ENCODE results near the gene CPD.
"Not testable (repeated sequence)": the region's sequence is repeated elsewhere in the genome, so short reads cannot be mapped to it uniquely, and the experiment has no call there.

CPD gene

DNA sequence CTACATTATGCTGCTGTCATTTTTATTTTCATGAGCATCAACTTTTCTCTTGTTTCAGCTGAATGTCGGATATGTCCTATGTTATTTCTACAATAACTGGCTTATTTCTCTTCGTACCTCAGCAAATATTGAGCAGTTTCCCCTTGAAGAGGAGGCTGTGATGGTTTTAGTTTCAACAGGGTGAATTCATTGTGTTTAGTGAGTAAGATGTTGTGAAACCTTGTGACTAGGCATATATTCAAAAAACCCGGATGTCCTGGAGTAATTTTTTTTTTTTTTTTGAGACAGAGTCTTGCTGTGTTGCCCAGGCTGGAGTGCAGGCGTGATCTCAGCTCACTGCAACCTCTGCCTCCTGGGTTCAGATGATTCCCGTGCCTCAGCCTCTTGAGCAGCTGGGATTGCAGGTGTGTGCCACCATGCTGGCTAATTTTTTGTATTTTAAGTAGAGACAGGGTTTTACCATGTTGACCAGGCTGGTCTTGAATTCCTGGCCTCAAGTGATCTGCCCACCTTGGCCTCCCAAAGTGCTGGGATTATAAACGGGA lies 11.1 kb downstream of the CPD start:
- DNase-seq, result no peak

DNA sequence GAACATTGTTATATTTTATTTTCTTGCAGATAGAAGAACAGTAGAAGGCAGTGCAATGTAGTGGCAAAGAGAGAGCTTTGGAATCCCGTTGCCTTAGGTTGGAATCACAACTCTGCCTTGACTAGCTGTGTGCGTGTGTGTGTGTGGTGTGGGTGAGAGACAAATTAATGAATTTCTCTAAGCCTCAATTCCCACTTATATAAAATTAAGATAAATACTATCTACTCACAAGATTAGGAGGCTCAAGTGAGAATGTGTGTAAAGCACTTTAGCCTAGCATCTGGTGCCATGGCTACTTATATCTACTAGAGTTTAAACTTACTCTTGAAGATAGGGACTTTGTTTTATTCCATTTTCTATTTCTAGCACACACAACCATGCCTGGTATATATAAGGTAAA lies 12.8 kb downstream of the CPD start:
- DNase-seq, result no peak

GRCh38 chr17:30393491-30393890 lies 14.8 kb downstream of the CPD start:
- no peak for DNase-seq

- DNase-seq, result no peak
Observed at GRCh38 chr17:30393911-30394867, 15.5 kb downstream of the CPD start.

- peak; percentile 40 for DNase-seq
Observed at GRCh38 chr17:30395398-30396022, 16.8 kb downstream of the CPD start.

DNA sequence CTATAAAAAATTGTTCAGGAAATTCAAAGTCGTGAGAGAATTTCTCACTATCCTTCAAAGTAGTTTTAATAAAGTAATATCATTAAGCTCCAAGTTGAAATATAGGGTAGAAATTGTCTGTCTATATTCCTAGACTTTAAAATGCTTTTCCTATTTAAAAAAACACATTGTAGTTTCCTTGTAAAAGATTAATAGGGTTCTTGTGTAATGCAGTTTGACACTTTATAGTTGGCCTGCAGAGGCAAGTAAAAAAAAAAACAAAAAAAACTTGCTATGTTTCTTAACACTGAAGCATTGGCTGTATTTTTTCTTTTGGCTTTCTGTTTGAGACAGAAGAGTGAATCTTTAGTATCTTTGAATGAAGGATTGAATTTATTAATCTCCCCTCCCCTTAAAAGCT lies 17.4 kb downstream of the CPD start:
- no peak for DNase-seq

- no peak for DNase-seq
Observed at GRCh38 chr17:30396612-30397011, 17.9 kb downstream of the CPD start.

- no peak for DNase-seq
Observed at GRCh38 chr17:30398328-30399041, 19.8 kb downstream of the CPD start.

DNA sequence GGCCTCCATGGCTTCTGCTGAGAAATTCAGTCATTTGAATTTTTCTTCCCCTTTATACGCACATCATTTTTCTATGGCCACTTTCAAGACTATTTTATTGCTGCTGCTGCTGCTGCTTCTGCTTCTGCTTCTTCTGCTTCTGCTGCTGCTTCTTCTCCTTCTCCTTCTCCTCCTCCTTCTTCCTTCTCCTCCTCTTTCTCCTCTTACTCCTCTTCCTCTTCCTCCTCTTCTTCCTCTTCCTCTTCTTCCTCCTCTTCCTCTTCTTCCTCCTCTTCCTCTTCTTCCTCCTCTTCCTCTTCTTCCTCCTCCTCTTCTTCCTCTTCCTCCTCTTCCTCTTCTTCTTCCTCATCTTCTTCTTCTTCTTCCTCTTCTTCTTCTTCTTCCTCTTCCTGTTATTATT lies 22.4 kb downstream of the CPD start:
- no peak for DNase-seq

- no peak for DNase-seq
Observed at GRCh38 chr17:30405161-30405560, 26.4 kb downstream of the CPD start.

DNA sequence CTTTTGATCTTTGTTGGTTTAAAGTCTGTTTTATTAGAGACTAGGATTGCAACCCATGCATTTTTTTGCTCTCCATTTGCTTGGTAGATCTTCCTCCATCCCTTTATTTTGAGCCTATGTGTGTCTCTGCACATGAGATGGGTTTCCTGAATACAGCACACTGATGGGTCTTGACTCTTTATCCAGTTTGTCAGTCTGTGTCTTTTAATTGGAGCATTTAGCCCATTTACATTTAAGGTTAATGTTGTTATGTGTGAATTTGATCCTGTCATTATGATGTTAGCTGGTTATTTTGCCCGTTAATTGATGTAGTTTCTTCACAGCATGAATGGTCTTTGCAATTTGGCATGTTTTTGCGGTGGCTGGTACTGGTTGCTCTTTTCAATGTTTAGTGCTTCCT lies 31.9 kb downstream of the CPD start:
- DNase-seq, result not testable (repeated sequence)

GRCh38 chr17:30412008-30412496 lies 33.3 kb downstream of the CPD start:
- DNase-seq, result not testable (repeated sequence)

DNA sequence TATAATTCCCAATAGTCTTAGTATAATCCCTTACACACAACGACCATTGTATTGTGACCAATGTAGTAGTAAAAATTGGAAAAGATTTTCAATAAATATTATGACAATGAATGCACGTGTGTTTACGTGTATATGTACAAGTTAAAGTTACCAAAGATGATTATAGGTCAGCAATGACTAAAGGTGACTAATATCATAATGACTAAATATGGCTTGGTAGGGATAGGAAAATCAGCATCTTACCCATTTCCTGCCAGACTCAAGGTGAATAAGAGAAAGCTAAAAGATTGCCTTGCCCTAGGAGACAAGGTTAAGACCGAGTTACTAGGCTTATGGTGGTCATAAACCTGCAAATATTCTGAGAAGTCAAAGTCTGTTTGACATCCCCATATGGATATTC lies 34.4 kb downstream of the CPD start:
- DNase-seq, result no peak

GRCh38 chr17:30414486-30414885 lies 35.8 kb downstream of the CPD start:
- DNase-seq, result no peak

DNA sequence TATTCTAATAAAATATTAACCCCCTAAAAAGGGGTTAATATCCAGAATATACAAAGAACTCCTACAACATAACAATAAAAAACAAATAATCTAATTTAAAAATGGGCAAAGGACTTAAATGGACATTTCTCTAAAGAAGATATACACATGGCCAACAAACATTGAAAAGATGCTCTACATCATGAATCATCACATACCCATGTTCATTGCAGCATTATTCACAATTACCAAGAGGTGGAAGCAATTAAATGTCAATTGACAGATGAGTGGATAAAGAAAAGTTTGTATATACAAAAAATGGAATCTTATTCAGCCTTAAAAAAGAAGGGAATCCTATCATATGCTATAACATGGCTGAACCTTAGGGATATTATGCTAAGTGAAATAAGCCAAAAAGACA lies 36.8 kb downstream of the CPD start:
- no peak for DNase-seq

DNA sequence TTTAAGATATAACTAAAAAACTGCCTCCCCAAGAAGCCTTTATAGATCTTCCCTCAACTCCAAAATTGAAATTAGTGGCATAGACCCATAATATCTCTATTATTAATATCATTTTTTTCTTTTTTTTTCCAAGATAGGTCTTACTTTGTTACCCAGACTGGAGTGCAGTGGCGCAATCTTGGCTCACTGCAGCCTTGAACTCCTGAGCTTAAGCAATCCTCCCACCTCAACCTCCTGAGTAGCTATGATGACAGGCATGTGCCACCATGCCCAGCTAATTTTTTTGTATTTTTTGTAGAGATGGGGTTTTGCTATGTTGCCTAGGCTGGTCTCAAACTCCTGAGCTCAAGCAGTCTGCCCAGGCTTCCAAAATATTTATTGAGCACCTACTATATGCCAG lies 39.3 kb downstream of the CPD start:
- DNase-seq, result not testable (repeated sequence)

- DNase-seq, result no peak
Observed at GRCh38 chr17:30421592-30421991, 42.9 kb downstream of the CPD start.

DNA sequence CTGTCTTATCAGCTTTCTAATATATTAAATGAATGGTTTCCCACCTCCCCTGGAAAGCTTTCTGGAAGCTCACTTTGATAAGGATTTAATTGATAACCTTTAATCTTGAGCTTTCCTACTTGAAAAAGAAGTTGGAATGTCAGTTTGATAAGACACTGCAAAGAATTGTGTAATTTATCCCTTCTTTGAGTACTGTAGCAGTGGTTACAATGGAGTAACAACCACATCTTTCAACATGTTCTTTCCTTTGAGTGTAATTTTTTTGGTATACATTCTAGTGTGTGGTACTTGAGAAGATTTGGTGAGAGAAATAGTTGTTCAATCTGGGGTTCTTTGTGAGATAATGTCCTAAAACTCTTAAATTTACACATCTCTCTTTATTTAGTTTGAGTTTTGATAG lies 43.4 kb downstream of the CPD start:
- DNase-seq, result no peak

DNA sequence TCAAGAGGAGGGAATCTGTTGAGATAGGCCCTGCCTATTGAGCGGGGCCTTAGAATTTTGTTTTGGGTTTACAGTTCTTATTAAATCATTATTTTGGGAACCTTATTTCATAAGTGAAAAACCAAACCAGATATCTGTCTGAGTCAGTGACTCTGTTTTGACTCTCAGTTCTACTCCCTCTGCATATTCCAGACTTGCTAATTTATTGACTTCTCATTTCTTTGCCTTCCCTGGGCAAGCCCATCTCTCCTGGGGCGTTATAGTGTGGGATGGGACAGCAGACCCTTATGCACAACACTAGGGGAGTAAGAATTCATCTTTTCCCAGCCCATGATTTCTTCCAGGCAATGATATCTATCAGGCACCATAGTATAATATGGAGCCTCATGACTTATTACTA lies 45.7 kb downstream of the CPD start:
- no peak for DNase-seq

DNA sequence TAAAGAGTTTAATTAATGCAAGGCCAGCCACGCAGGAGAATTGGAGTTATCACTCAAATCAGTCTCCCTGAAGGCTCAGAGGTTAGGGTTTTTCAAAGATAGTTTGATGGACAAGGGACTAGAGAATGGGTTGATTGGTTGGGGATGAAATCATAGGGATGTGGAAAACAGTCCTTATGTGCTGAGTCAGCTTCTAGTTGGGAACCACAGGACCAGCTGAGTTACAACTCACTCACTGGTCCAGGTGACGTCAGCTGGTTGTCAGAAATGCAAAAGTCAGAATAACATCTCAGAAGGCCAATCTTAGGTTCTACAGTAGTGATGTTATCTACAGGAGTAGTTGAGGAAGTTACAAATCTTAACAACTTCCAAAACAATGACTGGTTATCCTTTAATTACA lies 47.6 kb downstream of the CPD start:
- no peak for DNase-seq

- no peak for DNase-seq
Observed at GRCh38 chr17:30427611-30428010, 48.9 kb downstream of the CPD start.

DNA sequence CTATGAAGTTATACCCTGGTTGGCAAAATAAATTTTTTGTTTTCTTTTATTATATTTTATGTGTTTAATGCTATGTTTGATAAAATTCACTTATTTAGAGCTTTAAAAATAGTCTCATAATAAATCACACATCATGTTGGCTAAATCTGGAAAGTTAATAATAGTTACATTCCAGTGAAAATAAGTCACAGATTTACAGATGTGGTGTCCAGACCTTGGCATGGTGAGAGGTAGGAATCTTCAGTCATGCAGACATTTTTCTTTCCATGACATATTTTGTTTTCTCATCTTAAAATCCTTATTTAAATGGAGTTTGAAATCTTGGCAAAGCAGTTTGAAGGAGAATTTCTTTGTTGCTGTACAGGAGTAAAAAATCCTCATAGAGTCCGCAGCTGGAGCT lies 50.4 kb downstream of the CPD start:
- no peak for DNase-seq

GRCh38 chr17:30433514-30433913 lies 54.8 kb downstream of the CPD start:
- no peak for DNase-seq

All from NCI-H748 treated with DMSO at 0.1 percent for 48 hours (cell line).